Activated T-cell treated with anti-CD3 and anti-CD28 coated beads for 48 hours (primary cell): ENCODE measurements around the gene DAPP1.

Experiments used
- DNase-seq: peaks from one replicate; pipeline ENCODE4 v3.0.0-alpha.2; 2020; ENCODE audit warnings: low read depth

The DAPP1 gene

DNA sequence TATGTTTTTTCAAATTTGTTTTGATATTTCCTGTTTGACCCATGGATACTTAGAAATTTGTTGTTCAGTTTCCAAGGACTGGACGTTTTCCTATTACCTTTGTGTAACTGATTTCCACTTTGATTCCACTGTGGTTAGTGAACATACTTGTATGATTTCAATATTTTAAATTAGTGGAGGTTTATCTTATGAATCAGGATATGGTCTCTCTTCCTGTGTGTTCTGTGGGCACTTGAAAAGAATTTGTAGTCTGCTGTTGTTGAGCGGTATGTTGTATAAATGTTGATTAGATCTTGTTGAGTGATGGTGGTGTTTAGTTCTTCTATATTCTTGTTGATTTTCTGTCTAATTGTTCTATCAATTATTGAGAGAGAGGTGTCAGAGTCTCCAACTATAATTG lies 98.8 kb downstream of the DAPP1 start:
- DNase-seq: no peak

- DNase-seq: no peak
Measured at GRCh38 chr4:99917575-99917974, 100.9 kb downstream of the DAPP1 start.

GRCh38 chr4:99918656-99919055 lies 102.0 kb downstream of the DAPP1 start:
- no peak for DNase-seq
